Mesothelial cell of epicardium (in vitro differentiated cells): ENCODE data around the gene CCNH. TPM values are rescaled to one million over a fixed set of nuclear protein-coding genes. Genes with fewer than 3 reads are reported as not detected.
A peak's percentile ranks its signal among the peaks of the same experiment; 100 is the strongest.

Experiments
- DNase-seq, 2 experiments: peaks; one replicate each; pipeline ENCODE4 v3.0.0; 2021; ENCODE audit warnings: low spot score in 2 of 2; ENCODE audit not compliant: unreplicated experiment in 2 of 2
- H3K27ac Mint-ChIP-seq: 2 replicates; pipeline ENCODE4 v1.8.0; 2021; ENCODE audit warnings: mixed read lengths
- H3K27me3 Mint-ChIP-seq: 2 replicates; pipeline ENCODE4 v1.8.0; 2021; ENCODE audit warnings: low read depth, mixed read lengths
- H3K36me3 Mint-ChIP-seq: 2 replicates; pipeline ENCODE4 v1.8.0; 2021; ENCODE audit warnings: mixed read lengths
- H3K4me1 Mint-ChIP-seq: 2 replicates; pipeline ENCODE4 v1.8.0; 2021; ENCODE audit warnings: mixed read lengths
- H3K4me3 Mint-ChIP-seq: 2 replicates; pipeline ENCODE4 v1.8.0; 2021; ENCODE audit warnings: mild to moderate bottlenecking, moderate library complexity, mixed read lengths
- H3K9me3 Mint-ChIP-seq: 2 replicates; pipeline ENCODE4 v1.8.0; 2021; ENCODE audit warnings: mixed read lengths
- total RNA-seq: library from RNA; stranded (reverse); gene quantifications from 3 replicates; pipeline ENCODE4 v1.2.1, GENCODE V29; 2021
- TF ChIP-seq, protein P1 (sequence below): fragments of 200-600 bp; sonication (generic); IDR thresholded peaks from one replicate; pipeline ENCODE4 v1.5.0; 2021; ENCODE audit warnings: antibody characterized with exemption; ENCODE audit not compliant: unreplicated experiment

CCNH gene
- total RNA-seq = 35.7 to 41.8 TPM (median 39.9 TPM) in 3 replicates

DNA sequence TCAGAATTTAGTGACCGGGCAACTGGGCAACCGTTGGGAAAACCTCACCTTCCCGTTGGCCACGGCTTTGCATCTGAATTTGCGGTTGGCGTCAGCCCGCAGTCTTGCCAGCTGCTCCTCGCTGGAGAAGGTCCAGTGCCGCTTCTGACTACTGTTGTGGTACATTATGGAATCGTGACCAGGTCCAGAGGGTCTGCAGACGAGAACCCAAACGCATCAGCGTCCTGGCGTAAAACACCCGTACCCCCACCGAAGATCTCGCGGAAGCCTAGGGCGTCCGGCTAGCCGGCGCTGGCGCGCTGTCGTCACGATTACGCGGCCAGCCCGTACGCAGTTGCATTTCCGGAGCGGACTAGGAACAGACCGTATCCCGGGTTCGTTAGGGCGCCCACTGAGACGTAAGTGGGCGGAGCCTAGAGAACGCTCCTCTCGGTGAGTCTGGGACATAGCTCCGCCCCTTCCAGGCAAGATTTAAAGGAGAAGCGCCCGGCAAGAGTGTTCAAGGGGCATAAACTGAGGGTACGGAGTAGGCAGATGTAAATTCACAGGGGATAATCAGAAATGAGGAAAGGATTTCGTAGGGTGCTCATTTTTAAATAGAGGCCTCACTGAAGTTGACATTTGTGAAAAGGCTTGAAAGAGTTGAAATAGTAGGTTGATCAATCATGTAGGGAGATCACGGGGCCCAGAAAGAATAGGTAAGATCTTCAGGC, at the start of gene CCNH:
Gene CCNH (minus strand): TSS at position 301 of the 713 bp plus-strand sequence. CDS start 136 bp downstream, at position 165.
- H3K27ac Mint-ChIP-seq = peak within 1 kb of the TSS; percentile 96
- H3K4me3 Mint-ChIP-seq = peak within 1 kb of the TSS; percentile 88

DNA sequence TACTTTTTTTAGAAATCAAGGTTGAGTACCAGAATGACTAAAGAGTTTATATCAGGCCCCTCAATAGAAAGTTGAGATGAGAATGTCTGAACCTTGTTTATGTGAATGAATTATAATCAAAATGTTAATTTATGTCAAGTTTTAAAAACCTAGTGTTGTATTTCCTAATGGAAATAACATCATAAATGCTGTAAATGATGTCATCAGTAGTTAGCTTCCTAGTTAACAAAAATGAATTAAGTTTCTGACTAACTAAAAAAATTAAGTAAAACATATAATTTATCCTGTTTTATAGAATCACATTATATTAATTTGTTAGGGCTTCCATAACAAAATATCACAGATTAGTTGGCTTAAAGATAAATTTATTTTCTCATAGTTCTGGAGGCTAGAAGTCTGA, 45.0 kb upstream of the CCNH start:
- H3K4me1 Mint-ChIP-seq = no peaks in the 10 kb centered on the region
- no peak for DNase-seq

More for the DNA sequence above, at the start of gene CCNH:
- Mint-ChIP-seq H3K36me3 (peaks cover 8% of the 10 kb centered on the region), H3K27me3 (peaks cover 1% of the 10 kb centered on the region), H3K9me3 (no peaks in the 10 kb centered on the region), H3K4me1 (peaks cover 19% of the 10 kb centered on the region)
- TF ChIP-seq, protein P1, sequence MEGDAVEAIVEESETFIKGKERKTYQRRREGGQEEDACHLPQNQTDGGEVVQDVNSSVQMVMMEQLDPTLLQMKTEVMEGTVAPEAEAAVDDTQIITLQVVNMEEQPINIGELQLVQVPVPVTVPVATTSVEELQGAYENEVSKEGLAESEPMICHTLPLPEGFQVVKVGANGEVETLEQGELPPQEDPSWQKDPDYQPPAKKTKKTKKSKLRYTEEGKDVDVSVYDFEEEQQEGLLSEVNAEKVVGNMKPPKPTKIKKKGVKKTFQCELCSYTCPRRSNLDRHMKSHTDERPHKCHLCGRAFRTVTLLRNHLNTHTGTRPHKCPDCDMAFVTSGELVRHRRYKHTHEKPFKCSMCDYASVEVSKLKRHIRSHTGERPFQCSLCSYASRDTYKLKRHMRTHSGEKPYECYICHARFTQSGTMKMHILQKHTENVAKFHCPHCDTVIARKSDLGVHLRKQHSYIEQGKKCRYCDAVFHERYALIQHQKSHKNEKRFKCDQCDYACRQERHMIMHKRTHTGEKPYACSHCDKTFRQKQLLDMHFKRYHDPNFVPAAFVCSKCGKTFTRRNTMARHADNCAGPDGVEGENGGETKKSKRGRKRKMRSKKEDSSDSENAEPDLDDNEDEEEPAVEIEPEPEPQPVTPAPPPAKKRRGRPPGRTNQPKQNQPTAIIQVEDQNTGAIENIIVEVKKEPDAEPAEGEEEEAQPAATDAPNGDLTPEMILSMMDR = no peak
- peak; percentile 85 to 91 for DNase-seq

DNA sequence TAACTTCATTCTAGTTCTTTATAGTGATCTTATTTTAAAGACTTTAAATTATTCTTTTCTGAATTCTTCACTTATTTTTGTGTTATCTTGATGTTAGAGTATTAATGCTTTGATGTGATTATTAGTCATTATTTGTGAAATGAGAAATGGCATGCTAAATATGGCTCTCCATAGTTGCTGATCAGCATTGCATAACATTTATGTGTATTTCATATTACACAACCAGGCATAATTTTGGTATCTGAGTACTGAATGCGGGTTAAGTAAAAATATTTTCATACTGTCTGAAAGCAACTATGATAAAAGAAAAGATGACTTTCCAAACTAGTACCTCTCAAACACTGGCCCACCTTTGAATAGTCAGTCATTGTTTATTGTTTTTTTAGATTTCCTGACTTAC, 41.1 kb upstream of the CCNH start:
- TF ChIP-seq, protein P1 = no peak
- H3K27ac Mint-ChIP-seq = no peak overlapping the region
- H3K9me3 Mint-ChIP-seq = no peaks in the 10 kb centered on the region
- no peaks in the 10 kb centered on the region for H3K36me3 Mint-ChIP-seq
- DNase-seq = no peak
- no peaks in the 10 kb centered on the region for H3K4me1 Mint-ChIP-seq
- peaks cover 16% of the 10 kb centered on the region for H3K27me3 Mint-ChIP-seq
- no peak overlapping the region for H3K4me3 Mint-ChIP-seq

More for the DNA sequence above, 45.0 kb upstream of the CCNH start:
- Mint-ChIP-seq H3K9me3 (peaks cover 22% of the 10 kb centered on the region), H3K4me3 (no peak overlapping the region), H3K27me3 (peaks cover 7% of the 10 kb centered on the region), H3K27ac (no peak overlapping the region), H3K36me3 (no peaks in the 10 kb centered on the region)
- TF ChIP-seq, protein P1 = no peak

- H3K4me1 Mint-ChIP-seq = no peaks in the 10 kb centered on the region
- no peak overlapping the region for H3K27ac Mint-ChIP-seq
- H3K36me3 Mint-ChIP-seq = no peaks in the 10 kb centered on the region
- no peak for DNase-seq
- TF ChIP-seq, protein P1 = no peak
- H3K4me3 Mint-ChIP-seq = no peak overlapping the region
- H3K9me3 Mint-ChIP-seq = no peaks in the 10 kb centered on the region
- peaks cover 16% of the 10 kb centered on the region for H3K27me3 Mint-ChIP-seq
Observed at GRCh38 chr5:87452837-87453236, 40.1 kb upstream of the CCNH start.

- no peak for DNase-seq
- H3K4me3 Mint-ChIP-seq = no peak overlapping the region
- H3K27ac Mint-ChIP-seq = no peak overlapping the region
- no peaks in the 10 kb centered on the region for H3K36me3 Mint-ChIP-seq
- TF ChIP-seq, protein P1 = no peak
- H3K27me3 Mint-ChIP-seq = peaks cover 5% of the 10 kb centered on the region
- H3K4me1 Mint-ChIP-seq = peaks cover 2% of the 10 kb centered on the region
- H3K9me3 Mint-ChIP-seq = peaks cover 17% of the 10 kb centered on the region
Observed at GRCh38 chr5:87442419-87442818, 29.7 kb upstream of the CCNH start.
